Hindlimb muscle (tissue), 1 donor: Measurements from ENCODE around the gene ZNF8. TPM values are rescaled to one million over a fixed set of nuclear protein-coding genes. Genes with fewer than 3 reads are reported as not detected.
"Not testable (repeated sequence)": the region's sequence is repeated elsewhere in the genome, so short reads cannot be mapped to it uniquely, and the experiment has no call there.

Experiments
- DNase-seq: peaks from one replicate; pipeline ENCODE4 v3.0.0-alpha.2; 2013
- polyA plus RNA-seq: library from polyadenylated mRNA; unstranded; fragments of 120-200 nt; gene quantifications from one replicate; pipeline ENCODE4 v1.2.1, GENCODE V29; 2013; ENCODE audit not compliant: insufficient read length

ZNF8 gene
- polyA plus RNA-seq, 1 donor: 5.7 TPM

GRCh38 chr19:58300620-58301019 lies 21.9 kb downstream of the ZNF8 start:
- no peak for DNase-seq

GRCh38 chr19:58304255-58304654 lies 25.5 kb downstream of the ZNF8 start:
- no peak for DNase-seq

GRCh38 chr19:58304748-58305064 lies 26.0 kb downstream of the ZNF8 start:
- no peak for DNase-seq

- DNase-seq: peak; percentile 96
Observed at GRCh38 chr19:58305065-58305931, 26.5 kb downstream of the ZNF8 start, which contains the start of gene ERVK3-1. TSS of gene ERVK3-1 (plus strand) at chr19:58305377. CDS start at chr19:58312169, 6,792 bp downstream.

GRCh38 chr19:58305932-58306323 lies 27.2 kb downstream of the ZNF8 start:
- no peak for DNase-seq

GRCh38 chr19:58307736-58308135 lies 29.0 kb downstream of the ZNF8 start:
- no peak for DNase-seq

GRCh38 chr19:58310685-58311084 lies 31.9 kb downstream of the ZNF8 start:
- not testable (repeated sequence) for DNase-seq

GRCh38 chr19:58311345-58311865 lies 32.6 kb downstream of the ZNF8 start:
- no peak for DNase-seq

- DNase-seq: no peak
Observed at GRCh38 chr19:58315580-58315979, 36.8 kb downstream of the ZNF8 start.

- DNase-seq: peak; percentile 45
Observed at GRCh38 chr19:58317476-58318072, 38.8 kb downstream of the ZNF8 start.

- no peak for DNase-seq
Observed at GRCh38 chr19:58318297-58318696, 39.5 kb downstream of the ZNF8 start.

GRCh38 chr19:58319241-58319640 lies 40.5 kb downstream of the ZNF8 start:
- DNase-seq: no peak

GRCh38 chr19:58325311-58326022 lies 46.7 kb downstream of the ZNF8 start:
- DNase-seq: no peak

GRCh38 chr19:58326501-58326913 lies 47.8 kb downstream of the ZNF8 start:
- DNase-seq: no peak

GRCh38 chr19:58326914-58327726 lies 48.4 kb downstream of the ZNF8 start, which contains the start of gene ZSCAN22:
TSS of gene ZSCAN22 (plus strand) at chr19:58326994. CDS start at chr19:58334803, 7,809 bp downstream.
- peak; percentile 97 for DNase-seq

- DNase-seq: no peak
Observed at GRCh38 chr19:58328999-58329398, 50.2 kb downstream of the ZNF8 start.

- no peak for DNase-seq
Observed at GRCh38 chr19:58330458-58330857, 51.7 kb downstream of the ZNF8 start.

- DNase-seq: no peak
Observed at GRCh38 chr19:58332697-58333096, 53.9 kb downstream of the ZNF8 start.

- no peak for DNase-seq
Observed at GRCh38 chr19:58334691-58335249, 56.0 kb downstream of the ZNF8 start.

- DNase-seq: no peak
Observed at GRCh38 chr19:58335630-58336029, 56.9 kb downstream of the ZNF8 start.

- no peak for DNase-seq
Observed at GRCh38 chr19:58336216-58336615, 57.5 kb downstream of the ZNF8 start.

GRCh38 chr19:58336820-58337219 lies 58.1 kb downstream of the ZNF8 start:
- DNase-seq: no peak
